OCI-LY1 (cell line): Measurements from ENCODE around the gene CRYZ.
"Not testable (repeated sequence)": the region's sequence is repeated elsewhere in the genome, so short reads cannot be mapped to it uniquely, and the experiment has no call there.

Experiments used
- EZH2 ChIP-seq: fragments of 200-600 bp; sonication (generic), shearing (Covaris generic); IDR thresholded peaks from 2 replicates; pipeline ENCODE4 v1.8.0; 2017; ENCODE audit warnings: borderline replicate concordance, mixed run types, mild to moderate bottlenecking, antibody characterized with exemption, low read length, moderate library complexity, mixed read lengths
- TF ChIP-seq, protein P1 (sequence below): fragments of 200-600 bp; sonication (generic), shearing (Covaris generic); IDR thresholded peaks from 2 replicates; pipeline ENCODE4 v1.5.1; 2017; ENCODE audit warnings: mild to moderate bottlenecking, antibody characterized with exemption, low read length, moderate library complexity, mixed read lengths

DNA sequence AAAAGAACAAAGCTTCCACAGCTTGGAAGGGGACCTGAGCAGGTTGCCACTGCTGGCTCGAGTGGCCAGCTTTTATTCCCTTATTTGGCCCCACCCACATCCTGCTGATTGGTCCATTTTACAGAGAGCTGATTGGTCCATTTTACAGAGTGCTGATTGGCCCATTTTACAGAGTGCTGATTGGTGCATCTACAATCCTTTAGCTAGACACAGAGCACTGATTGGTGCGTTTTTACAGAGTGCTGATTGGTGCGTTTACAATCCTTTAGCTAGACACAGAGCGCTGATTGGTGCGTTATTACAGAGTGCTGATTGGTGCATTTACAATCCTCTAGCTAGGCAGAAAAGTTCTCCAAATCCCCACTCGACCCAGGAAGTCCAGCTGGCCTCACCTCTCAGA is 12.4 kb upstream of the CRYZ start:
- not testable (repeated sequence) for TF ChIP-seq EZH2
- TF ChIP-seq, protein P1, sequence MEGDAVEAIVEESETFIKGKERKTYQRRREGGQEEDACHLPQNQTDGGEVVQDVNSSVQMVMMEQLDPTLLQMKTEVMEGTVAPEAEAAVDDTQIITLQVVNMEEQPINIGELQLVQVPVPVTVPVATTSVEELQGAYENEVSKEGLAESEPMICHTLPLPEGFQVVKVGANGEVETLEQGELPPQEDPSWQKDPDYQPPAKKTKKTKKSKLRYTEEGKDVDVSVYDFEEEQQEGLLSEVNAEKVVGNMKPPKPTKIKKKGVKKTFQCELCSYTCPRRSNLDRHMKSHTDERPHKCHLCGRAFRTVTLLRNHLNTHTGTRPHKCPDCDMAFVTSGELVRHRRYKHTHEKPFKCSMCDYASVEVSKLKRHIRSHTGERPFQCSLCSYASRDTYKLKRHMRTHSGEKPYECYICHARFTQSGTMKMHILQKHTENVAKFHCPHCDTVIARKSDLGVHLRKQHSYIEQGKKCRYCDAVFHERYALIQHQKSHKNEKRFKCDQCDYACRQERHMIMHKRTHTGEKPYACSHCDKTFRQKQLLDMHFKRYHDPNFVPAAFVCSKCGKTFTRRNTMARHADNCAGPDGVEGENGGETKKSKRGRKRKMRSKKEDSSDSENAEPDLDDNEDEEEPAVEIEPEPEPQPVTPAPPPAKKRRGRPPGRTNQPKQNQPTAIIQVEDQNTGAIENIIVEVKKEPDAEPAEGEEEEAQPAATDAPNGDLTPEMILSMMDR, result not testable (repeated sequence)
